Activated CD4-positive, CD25-positive, alpha-beta regulatory T cell treated with anti-CD3 and anti-CD28 coated beads, Interleukin-2, amount 50 U/mL, for 24 hours (primary cell): ENCODE measurements around the gene ARSJ.
"Not testable (repeated sequence)": the region's sequence is repeated elsewhere in the genome, so short reads cannot be mapped to it uniquely, and the experiment has no call there.

Experiments used
- ATAC-seq, 2 donors: fragments of 150-1000 bp; cut with Tn5 transposase; one replicate each; pipeline ENCODE4 v1.10.0; 2021; ENCODE audit warnings: mild to moderate bottlenecking in 1 of 2, moderate library complexity in 1 of 2

The ARSJ gene

GRCh38 chr4:113955948-113956347, 23.5 kb downstream of the ARSJ start:
- no peak for ATAC-seq

- no peak for ATAC-seq
Observed at GRCh38 chr4:113955411-113955810, 24.0 kb downstream of the ARSJ start.

- ATAC-seq, result no peak
Observed at GRCh38 chr4:113953888-113954287, 25.6 kb downstream of the ARSJ start.

- ATAC-seq, result peak; percentile 70
Observed at GRCh38 chr4:113952452-113953029, 26.9 kb downstream of the ARSJ start.

- ATAC-seq, result no peak
Observed at GRCh38 chr4:113951263-113951662, 28.2 kb downstream of the ARSJ start.

GRCh38 chr4:113950207-113950606, 29.2 kb downstream of the ARSJ start:
- ATAC-seq, result no peak

GRCh38 chr4:113947484-113947883, 32.0 kb downstream of the ARSJ start:
- no peak for ATAC-seq

GRCh38 chr4:113945906-113946305, 33.5 kb downstream of the ARSJ start:
- ATAC-seq, result no peak

GRCh38 chr4:113943863-113944262, 35.6 kb downstream of the ARSJ start:
- ATAC-seq, result no peak

GRCh38 chr4:113943085-113943484, 36.4 kb downstream of the ARSJ start:
- no peak for ATAC-seq

GRCh38 chr4:113941836-113942235, 37.6 kb downstream of the ARSJ start:
- no peak for ATAC-seq

GRCh38 chr4:113940103-113940502, 39.3 kb downstream of the ARSJ start:
- not testable (repeated sequence) for ATAC-seq

- no peak for ATAC-seq
Observed at GRCh38 chr4:113935190-113935589, 44.3 kb downstream of the ARSJ start.

GRCh38 chr4:113924706-113925105, 54.7 kb downstream of the ARSJ start:
- not testable (repeated sequence) for ATAC-seq

- ATAC-seq, result no peak
Observed at GRCh38 chr4:113921089-113921794, 58.2 kb downstream of the ARSJ start.

- ATAC-seq, result no peak
Observed at GRCh38 chr4:113919611-113920010, 59.8 kb downstream of the ARSJ start.

- ATAC-seq, result no peak
Observed at GRCh38 chr4:113919145-113919544, 60.3 kb downstream of the ARSJ start.

- ATAC-seq, result no peak
Observed at GRCh38 chr4:113908829-113909228, 70.6 kb downstream of the ARSJ start.

GRCh38 chr4:113907559-113907958, 71.9 kb downstream of the ARSJ start:
- no peak for ATAC-seq

- no peak for ATAC-seq
Observed at GRCh38 chr4:113905301-113905700, 74.1 kb downstream of the ARSJ start.

GRCh38 chr4:113904877-113905276, 74.6 kb downstream of the ARSJ start:
- ATAC-seq, result no peak

- peak; percentile 70 to 72 for ATAC-seq
Observed at GRCh38 chr4:113901994-113902787, 77.3 kb downstream of the ARSJ start.

GRCh38 chr4:113899271-113900070, 80.0 kb downstream of the ARSJ start:
- ATAC-seq, result peak; percentile 82 to 87
